GM21717 (cell line): ENCODE measurements around the gene HSFX4.
"Not testable (repeated sequence)": the region's sequence is repeated elsewhere in the genome, so short reads cannot be mapped to it uniquely, and the experiment has no call there.

Experiments used
- ATAC-seq: cut with Tn5 transposase; IDR thresholded peaks from one replicate; pipeline ENCODE4 v1.9.1; 2021; ENCODE audit warnings: mild to moderate bottlenecking, moderate library complexity; ENCODE audit not compliant: unreplicated experiment

Gene HSFX4

GRCh38 chrX:149929400-149929799 is at the start of gene HSFX4:
TSS of gene HSFX4 (plus strand) at chrX:149929573. CDS start at chrX:149929645, 72 bp downstream.
- ATAC-seq, result not testable (repeated sequence)

- no peak for ATAC-seq
Measured at GRCh38 chrX:149881081-149881711, 48.2 kb upstream of the HSFX4 start, which contains the start of gene MAGEA8. TSS of gene MAGEA8 (plus strand) at chrX:149881183. CDS start at chrX:149884273, 3,090 bp downstream.

DNA sequence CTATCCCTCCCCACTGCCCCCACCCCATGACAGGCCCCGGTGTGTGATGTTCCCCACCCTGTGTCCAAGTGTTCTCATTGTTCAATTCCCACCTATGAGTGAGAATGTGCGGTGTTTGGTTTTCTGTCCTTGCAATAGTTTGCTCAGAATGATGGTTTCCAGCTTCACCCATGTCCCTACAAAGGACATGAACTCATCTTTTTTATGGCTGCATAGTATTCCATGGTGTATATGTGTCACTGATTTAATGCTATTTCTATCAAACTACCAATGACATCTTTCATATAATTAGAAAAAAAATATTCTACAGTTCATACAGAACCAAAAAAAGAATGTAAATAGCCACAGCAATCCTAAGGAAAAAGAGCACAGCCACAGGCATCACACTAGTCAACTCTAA is 38.5 kb upstream of the HSFX4 start:
- ATAC-seq, result not testable (repeated sequence)

- no peak for ATAC-seq
Measured at GRCh38 chrX:149898554-149898953, 30.8 kb upstream of the HSFX4 start.

DNA sequence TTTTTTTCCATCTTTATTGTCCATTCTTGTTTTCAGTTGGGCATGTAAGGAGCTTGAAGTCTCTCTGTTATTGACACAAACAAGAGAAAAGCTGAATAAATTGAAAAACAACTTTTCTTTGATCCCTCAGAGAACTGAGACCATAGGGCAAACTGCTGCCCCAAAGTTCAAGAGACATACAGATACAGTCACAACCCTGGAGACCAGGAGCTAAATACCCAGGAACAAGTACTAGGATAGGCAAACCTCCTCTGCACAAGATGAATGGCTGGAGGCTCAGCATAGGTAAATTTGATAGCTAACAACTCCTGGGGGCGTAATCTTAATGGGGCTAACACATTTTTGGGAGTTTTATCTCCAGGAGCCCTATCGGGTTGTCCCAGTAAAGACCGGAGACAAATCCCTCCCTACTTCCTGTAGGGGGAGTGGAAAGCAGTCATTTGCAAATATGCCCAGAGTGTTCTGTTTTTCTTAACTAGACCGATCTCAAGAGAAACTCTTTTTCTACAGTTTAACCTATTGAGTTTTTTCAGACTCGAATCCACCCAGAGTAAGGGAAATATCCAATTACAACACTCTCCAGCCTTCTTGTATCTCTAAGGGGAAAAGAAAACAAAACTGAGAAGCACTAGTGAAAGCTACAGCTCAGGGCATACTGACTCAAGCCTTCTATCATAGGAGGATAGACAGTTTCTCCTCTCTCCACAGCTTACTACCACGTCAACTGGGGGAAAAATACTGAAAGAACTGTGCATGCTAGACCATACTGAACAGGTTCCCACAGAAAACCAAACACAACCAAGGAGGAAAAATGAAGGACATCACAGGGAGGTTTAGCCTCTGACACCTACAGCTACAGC is 25.3 kb upstream of the HSFX4 start:
- ATAC-seq, result peak; percentile 83

DNA sequence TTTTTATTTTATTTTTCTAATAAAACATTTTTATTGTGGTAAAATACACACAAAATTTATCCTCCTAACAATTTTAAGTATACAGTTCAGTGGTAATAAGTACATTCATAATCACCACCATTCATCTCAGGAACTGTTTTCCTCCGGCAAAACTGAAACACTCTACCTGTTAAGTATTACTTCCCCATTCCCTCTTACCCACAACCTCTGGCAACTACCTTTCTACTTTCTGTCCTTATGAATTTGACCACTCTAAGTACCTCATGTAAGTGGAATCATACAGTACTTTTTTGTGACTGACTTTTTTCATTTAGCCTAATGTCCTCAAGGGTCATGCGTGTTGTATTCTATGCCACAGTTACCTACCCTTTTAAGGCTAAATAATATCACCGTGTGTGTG is 21.1 kb upstream of the HSFX4 start:
- ATAC-seq, result peak; percentile 56

DNA sequence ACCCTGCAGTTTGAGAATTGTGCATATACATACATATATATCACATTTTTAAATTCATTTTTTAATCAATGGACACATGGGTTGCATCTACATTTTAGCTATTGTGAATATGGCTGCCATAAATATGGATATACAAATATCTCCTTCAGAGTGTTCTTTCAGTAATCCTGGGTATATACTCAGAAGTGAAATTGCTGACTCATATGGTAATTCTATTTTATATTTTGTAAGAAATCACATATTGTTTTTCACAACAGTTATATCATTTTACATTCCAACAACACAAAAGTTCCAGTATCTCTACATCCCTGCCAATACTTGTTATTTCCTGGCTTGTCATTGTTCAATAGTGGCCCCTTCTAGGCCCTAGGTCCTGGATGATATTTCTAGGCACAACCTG is 20.6 kb upstream of the HSFX4 start:
- ATAC-seq, result no peak

GRCh38 chrX:149909324-149910177 is 19.8 kb upstream of the HSFX4 start:
- no peak for ATAC-seq

- ATAC-seq, result no peak
Measured at GRCh38 chrX:149910178-149910695, 19.1 kb upstream of the HSFX4 start.

GRCh38 chrX:149916745-149917392 is 12.5 kb upstream of the HSFX4 start:
- ATAC-seq, result peak; percentile 75

- ATAC-seq, result not testable (repeated sequence)
Measured at GRCh38 chrX:149923836-149924235, 5.5 kb upstream of the HSFX4 start.

- not testable (repeated sequence) for ATAC-seq
Measured at GRCh38 chrX:149924434-149924833, 4.9 kb upstream of the HSFX4 start.

- ATAC-seq, result peak; percentile 45
Measured at GRCh38 chrX:149927245-149927963, 2.0 kb upstream of the HSFX4 start.

- ATAC-seq, result peak; percentile 19
Measured at GRCh38 chrX:149927964-149928258, 1.5 kb upstream of the HSFX4 start.

DNA sequence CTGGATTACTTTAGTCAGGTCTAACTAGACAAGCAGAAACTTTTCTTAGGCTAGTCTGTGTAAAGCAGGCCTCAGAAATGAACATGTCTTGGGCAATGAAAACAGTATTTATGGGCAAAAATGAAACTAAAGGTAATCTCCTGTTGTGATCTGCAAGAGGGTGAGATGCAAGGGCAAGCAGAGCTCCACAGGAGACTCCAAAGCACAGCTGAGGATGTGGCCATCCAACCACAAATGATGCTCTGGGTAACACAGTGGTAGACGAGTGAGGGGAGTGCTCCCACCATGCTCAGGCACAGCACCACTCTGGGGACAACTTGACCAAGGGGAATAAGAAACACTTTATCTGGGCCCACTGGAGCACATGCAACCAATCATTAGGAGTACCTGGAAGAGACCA is 738 bp upstream of the HSFX4 start:
- not testable (repeated sequence) for ATAC-seq

DNA sequence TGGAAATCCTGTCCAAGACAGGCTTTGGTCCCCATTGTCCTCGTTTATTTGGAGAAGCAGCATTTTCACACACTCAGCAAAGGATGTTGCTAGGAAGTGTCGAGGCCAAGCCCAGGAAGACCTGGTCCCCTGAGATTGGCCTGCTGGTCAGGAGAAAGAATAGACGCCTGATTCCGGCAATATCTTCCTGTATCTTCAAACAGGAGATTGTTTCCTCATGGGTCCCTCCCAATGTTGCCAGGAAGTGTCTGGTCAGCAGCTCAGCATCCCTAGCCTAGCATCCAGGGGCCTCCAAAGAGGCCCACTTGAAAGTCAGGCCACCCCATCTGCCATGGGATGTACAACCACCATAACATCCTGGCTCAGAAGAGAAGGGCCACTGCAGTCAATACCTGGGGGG is 2.0 kb downstream of the HSFX4 start:
- ATAC-seq, result not testable (repeated sequence)

DNA sequence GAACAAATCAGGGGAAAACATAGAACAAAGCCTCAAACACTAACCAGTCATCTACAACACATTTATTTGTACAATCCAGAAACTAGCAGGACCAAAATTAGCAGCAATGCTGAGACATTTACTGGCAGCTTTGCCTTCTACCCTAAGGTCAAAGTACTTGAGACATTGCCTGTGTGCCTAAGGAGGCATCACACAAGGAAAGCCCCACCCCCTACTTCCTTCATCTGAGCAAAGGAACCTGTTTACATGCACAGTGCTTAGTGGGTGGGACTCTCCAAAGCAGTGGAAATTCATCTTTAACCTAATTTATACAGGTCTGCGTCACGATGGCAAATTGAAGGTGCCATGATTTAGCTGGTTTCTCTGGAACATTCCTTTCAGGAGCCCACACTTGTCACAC is 2.8 kb downstream of the HSFX4 start:
- ATAC-seq, result not testable (repeated sequence)

DNA sequence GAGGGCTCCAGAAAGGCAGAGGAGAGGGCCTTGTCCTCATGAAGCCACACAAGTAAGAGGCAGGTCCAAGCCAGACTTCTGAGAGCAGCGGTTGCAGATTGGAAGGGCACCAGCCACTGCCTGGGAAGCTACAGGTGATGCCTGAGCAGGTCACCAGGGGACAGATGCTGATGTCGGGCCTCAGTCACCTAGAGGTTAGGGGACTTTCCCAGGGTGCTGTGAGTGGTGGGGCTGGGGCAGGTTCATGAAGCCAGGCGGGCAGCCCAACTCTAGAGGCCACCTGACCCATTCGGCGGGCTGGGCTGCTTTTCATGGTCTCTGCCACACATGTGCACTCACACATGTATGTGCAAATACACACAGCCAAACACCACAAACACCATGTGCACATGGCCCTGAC is 3.6 kb downstream of the HSFX4 start:
- ATAC-seq, result not testable (repeated sequence)

DNA sequence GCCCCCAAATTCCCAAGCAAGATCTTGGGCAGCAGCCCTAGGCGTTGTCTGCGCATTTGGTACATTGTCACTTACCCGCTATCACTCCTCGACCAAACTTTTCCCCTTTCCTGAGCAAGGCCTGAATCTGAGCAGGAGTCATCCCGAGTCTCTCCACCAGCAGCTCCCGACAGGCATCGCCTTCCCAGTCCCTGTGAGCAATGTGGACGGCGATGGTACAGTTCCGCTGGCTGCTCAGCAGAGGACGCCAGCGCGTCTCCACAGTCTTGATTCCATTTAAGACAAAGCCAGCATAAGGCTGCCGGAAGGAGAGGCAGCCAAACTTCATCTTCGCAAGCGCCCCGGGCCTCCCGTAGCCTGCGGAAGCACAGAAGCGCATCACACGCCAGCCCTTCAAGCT is 4.2 kb downstream of the HSFX4 start:
- ATAC-seq, result not testable (repeated sequence)

GRCh38 chrX:149937328-149937727 is 8.0 kb downstream of the HSFX4 start:
- not testable (repeated sequence) for ATAC-seq
